22Rv1 (cell line): Measurements from ENCODE around the gene LRRN4.
"Not testable (repeated sequence)": the region's sequence is repeated elsewhere in the genome, so short reads cannot be mapped to it uniquely, and the experiment has no call there.

Experiments used
- H3K27ac ChIP-seq: fragments of 450-650 bp; 2 replicates; pipeline ENCODE4 v1.5.1; 2017
- CTCF ChIP-seq: fragments of 450-650 bp; IDR thresholded peaks from 2 replicates; pipeline ENCODE4 v1.5.1; 2017; ENCODE audit warnings: mild to moderate bottlenecking
- ZFX ChIP-seq: fragments of 450-650 bp; IDR thresholded peaks from 2 replicates; pipeline ENCODE4 v1.6.1; 2017; ENCODE audit warnings: antibody characterized with exemption, borderline replicate concordance

Gene LRRN4

GRCh38 chr20:6040540-6040939, 13.3 kb downstream of the LRRN4 start:
- no peak overlapping the region for H3K27ac ChIP-seq
- no peak for TF ChIP-seq CTCF
- no peak for TF ChIP-seq ZFX

GRCh38 chr20:6039766-6040165, 14.1 kb downstream of the LRRN4 start:
- H3K27ac ChIP-seq: no peak overlapping the region
- no peak for TF ChIP-seq CTCF
- TF ChIP-seq ZFX: no peak

- no peak for TF ChIP-seq CTCF
- no peak overlapping the region for H3K27ac ChIP-seq
These were observed 15.6 kb downstream of the LRRN4 start for GRCh38 chr20:6038256-6038655.

GRCh38 chr20:6037082-6037481, 16.8 kb downstream of the LRRN4 start:
- no peak for TF ChIP-seq ZFX
- TF ChIP-seq CTCF: no peak
- no peak overlapping the region for H3K27ac ChIP-seq

GRCh38 chr20:6036213-6036612, 17.6 kb downstream of the LRRN4 start:
- TF ChIP-seq ZFX (no peak), CTCF (no peak)
- no peak overlapping the region for H3K27ac ChIP-seq

- TF ChIP-seq ZFX: no peak
- H3K27ac ChIP-seq: no peak overlapping the region
These were observed 19.5 kb downstream of the LRRN4 start for GRCh38 chr20:6034134-6034969.

GRCh38 chr20:6032907-6033306, 21.0 kb downstream of the LRRN4 start:
- not testable (repeated sequence) for H3K27ac ChIP-seq

- H3K27ac ChIP-seq: no peak overlapping the region
- TF ChIP-seq ZFX (no peak), CTCF (no peak)
These were observed 23.3 kb downstream of the LRRN4 start for GRCh38 chr20:6030453-6031080.
